ENCODE results near the gene SUCLG2. TPM values are rescaled to one million over a fixed set of nuclear protein-coding genes. Genes with fewer than 3 reads are reported as not detected.

The SUCLG2 gene
- polyA plus RNA-seq, 2 of the 4 experiments (the other 2 are of a cell fraction): 39.8 to 61.3 TPM

GRCh38 chr3:67327582-67327981, 326.8 kb downstream of the SUCLG2 start:
- ChIA-PET POLR2A (no interaction called here), CTCF (no interaction called here)
- Histone ChIP-seq H3K27ac (no peak overlapping the region), H3K4me1 (no peaks in the 10 kb centered on the region), H3K4me2 (no peak overlapping the region), H3K4me3 (no peak overlapping the region), H3K9me3 (no peaks in the 10 kb centered on the region)
- TF ChIP-seq ZNF302 (CRISPR knock-in tag; IDR thresholded peaks at IDR 0.05) (no peak), NFE2L2 (conservative IDR thresholded peaks at IDR 0.05; ENCODE audit: low read length) (no peak), RAD21 (conservative IDR thresholded peaks at IDR 0.05 in 1 of 2, IDR thresholded peaks at IDR 0.05 in 1 of 2) (no peak), FOSB (CRISPR knock-in tag; IDR thresholded peaks at IDR 0.05) (no peak), POLR2A (IDR thresholded peaks at IDR 0.05; ENCODE audit: low read length) (no peak)
- TF ChIP-seq, protein P1, sequence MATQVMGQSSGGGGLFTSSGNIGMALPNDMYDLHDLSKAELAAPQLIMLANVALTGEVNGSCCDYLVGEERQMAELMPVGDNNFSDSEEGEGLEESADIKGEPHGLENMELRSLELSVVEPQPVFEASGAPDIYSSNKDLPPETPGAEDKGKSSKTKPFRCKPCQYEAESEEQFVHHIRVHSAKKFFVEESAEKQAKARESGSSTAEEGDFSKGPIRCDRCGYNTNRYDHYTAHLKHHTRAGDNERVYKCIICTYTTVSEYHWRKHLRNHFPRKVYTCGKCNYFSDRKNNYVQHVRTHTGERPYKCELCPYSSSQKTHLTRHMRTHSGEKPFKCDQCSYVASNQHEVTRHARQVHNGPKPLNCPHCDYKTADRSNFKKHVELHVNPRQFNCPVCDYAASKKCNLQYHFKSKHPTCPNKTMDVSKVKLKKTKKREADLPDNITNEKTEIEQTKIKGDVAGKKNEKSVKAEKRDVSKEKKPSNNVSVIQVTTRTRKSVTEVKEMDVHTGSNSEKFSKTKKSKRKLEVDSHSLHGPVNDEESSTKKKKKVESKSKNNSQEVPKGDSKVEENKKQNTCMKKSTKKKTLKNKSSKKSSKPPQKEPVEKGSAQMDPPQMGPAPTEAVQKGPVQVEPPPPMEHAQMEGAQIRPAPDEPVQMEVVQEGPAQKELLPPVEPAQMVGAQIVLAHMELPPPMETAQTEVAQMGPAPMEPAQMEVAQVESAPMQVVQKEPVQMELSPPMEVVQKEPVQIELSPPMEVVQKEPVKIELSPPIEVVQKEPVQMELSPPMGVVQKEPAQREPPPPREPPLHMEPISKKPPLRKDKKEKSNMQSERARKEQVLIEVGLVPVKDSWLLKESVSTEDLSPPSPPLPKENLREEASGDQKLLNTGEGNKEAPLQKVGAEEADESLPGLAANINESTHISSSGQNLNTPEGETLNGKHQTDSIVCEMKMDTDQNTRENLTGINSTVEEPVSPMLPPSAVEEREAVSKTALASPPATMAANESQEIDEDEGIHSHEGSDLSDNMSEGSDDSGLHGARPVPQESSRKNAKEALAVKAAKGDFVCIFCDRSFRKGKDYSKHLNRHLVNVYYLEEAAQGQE (IDR thresholded peaks at IDR 0.05): no peak
- TF ChIP-seq, protein P2, sequence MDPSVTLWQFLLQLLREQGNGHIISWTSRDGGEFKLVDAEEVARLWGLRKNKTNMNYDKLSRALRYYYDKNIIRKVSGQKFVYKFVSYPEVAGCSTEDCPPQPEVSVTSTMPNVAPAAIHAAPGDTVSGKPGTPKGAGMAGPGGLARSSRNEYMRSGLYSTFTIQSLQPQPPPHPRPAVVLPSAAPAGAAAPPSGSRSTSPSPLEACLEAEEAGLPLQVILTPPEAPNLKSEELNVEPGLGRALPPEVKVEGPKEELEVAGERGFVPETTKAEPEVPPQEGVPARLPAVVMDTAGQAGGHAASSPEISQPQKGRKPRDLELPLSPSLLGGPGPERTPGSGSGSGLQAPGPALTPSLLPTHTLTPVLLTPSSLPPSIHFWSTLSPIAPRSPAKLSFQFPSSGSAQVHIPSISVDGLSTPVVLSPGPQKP (IDR thresholded peaks at IDR 0.05; ENCODE audit: low read depth, low read length): no peak
- FAIRE-seq (no peak), DNase-seq (ENCODE audit: low read depth in 1 of 2, low spot score in 1 of 2) (no peak), ATAC-seq (no peak)
- 2% methylated on average over 2 of the region's 2 CpGs for WGBS (ENCODE audit: missing lambda C conversion rate)

GRCh38 chr3:67325231-67325630, 329.2 kb downstream of the SUCLG2 start:
- DNase-seq (ENCODE audit: low read depth in 1 of 2, low spot score in 1 of 2) (no peak), FAIRE-seq (no peak), ATAC-seq (no peak)
- Histone ChIP-seq H3K4me2 (no peak overlapping the region), H3K4me1 (no peaks in the 10 kb centered on the region), H3K9me3 (no peaks in the 10 kb centered on the region), H3K4me3 (no peak overlapping the region), H3K27ac (no peak overlapping the region)
- CTCF ChIA-PET: no interaction called here
- POLR2A ChIA-PET: no interaction called here
- TF ChIP-seq ZC3H11A (IDR thresholded peaks at IDR 0.05) (no peak), SREBF2 (IDR thresholded peaks at IDR 0.05) (no peak), NFE2L2 (conservative IDR thresholded peaks at IDR 0.05; ENCODE audit: low read length) (no peak), CBX8 (IDR thresholded peaks at IDR 0.05) (no peak), ZFP36 (IDR thresholded peaks at IDR 0.05; ENCODE audit: borderline replicate concordance, partially characterized antibody) (no peak), POLR2A (IDR thresholded peaks at IDR 0.05; ENCODE audit: low read length) (no peak), BHLHE40 (IDR thresholded peaks at IDR 0.05; ENCODE audit: low read depth, low read length) (no peak), MAX (IDR thresholded peaks at IDR 0.05) (no peak), ZSCAN20 (CRISPR knock-in tag; IDR thresholded peaks at IDR 0.05) (no peak), HOXB13 (CRISPR knock-in tag; IDR thresholded peaks at IDR 0.05; ENCODE audit: low read depth) (no peak), RCOR1 (IDR thresholded peaks at IDR 0.05; ENCODE audit: low read depth, low read length) (no peak), HES2 (IDR thresholded peaks at IDR 0.05) (no peak), HEYL (CRISPR knock-in tag; IDR thresholded peaks at IDR 0.05) (no peak), KDM1A (IDR thresholded peaks at IDR 0.05; ENCODE audit: low read depth) (no peak), CBX2 (IDR thresholded peaks at IDR 0.05; ENCODE audit: borderline replicate concordance, low read depth) (no peak), EHF (CRISPR knock-in tag; IDR thresholded peaks at IDR 0.05) (no peak)
- TF ChIP-seq, protein P1 (IDR thresholded peaks at IDR 0.05): no peak
- TF ChIP-seq, protein P2 (IDR thresholded peaks at IDR 0.05; ENCODE audit: low read depth, low read length): no peak
- 49% methylated on average over 6 of the region's 6 CpGs for WGBS (ENCODE audit: missing lambda C conversion rate)
